HK-2 (cell line): ENCODE results near the gene ABCD3.
A peak's percentile ranks its signal among the peaks of the same experiment; 100 is the strongest.
"Not testable (repeated sequence)": the region's sequence is repeated elsewhere in the genome, so short reads cannot be mapped to it uniquely, and the experiment has no call there.

ENCODE experiments used
- DNase-seq: peaks from one replicate; pipeline ENCODE4 v3.0.0-alpha.2; 2018; ENCODE audit not compliant: unreplicated experiment

Gene ABCD3

DNA sequence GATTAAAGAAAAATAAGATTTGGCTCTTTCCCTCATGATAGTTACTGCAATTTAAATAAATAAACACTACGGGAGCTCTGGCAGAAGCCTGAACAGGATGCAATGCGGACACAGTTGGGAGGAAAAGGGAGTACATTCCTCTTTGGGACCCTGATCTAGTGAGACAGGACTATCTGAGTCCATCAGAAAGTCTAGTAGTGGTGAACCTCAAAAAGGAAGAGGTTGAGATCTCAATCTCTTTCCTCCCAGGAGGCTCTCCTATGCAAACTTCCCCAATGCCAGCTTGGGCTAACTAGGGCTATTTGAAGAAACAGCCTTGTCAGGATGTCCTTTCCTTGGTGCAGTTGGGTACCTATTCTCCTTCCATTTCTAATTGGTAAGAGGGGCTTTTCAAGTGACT is 4.9 kb upstream of the ABCD3 start:
- DNase-seq: no peak

DNA sequence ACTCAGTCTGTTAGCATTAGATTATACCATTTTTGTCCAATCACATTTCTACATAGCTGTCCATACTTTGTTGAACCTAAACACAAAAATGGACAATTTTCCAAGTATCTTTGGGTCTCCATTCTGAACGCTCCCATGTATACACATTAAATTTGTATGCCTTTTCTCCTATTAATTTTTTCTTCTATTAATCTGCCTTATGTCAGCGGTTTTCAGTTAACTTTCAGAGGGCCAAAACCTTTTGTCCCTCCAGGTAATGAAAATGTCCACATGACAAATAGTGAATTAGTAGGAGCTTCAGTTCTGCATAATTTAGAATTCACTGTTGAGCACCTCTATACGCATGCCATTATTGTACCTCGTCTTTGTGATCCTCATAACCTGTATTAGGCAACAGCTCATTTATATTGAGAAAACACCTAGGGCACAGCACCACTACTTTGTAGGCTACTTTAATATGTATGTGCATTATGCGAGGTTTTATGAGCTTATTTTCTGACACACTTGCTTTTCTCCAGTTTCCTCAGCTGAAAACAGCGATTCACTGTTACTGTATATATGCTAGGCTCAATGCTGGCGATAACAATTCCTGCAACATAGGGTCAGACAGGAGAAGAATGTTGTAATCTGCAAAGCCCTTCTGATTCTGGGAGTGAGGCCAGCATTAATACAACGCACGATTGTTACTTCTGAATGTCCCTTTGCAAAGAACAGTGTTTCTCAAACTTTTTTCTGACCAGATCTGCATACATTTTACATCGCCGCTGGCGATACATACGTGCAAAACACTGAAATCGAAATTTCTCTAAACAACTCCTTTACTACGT is 1.1 kb upstream of the ABCD3 start:
- peak; percentile 6 for DNase-seq

DNA sequence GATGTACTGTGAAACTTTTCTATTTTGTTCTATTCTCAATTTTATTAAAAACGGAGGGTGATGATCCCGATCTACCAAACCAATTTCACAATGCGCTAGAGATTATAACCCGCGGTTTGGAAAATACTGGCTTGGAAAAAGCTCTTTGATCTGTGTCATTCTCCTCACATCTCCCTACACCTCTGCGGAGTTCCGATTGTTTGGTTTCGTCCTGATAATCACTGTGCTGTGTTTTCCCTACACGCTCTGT is 536 bp upstream of the ABCD3 start:
- no peak for DNase-seq

DNA sequence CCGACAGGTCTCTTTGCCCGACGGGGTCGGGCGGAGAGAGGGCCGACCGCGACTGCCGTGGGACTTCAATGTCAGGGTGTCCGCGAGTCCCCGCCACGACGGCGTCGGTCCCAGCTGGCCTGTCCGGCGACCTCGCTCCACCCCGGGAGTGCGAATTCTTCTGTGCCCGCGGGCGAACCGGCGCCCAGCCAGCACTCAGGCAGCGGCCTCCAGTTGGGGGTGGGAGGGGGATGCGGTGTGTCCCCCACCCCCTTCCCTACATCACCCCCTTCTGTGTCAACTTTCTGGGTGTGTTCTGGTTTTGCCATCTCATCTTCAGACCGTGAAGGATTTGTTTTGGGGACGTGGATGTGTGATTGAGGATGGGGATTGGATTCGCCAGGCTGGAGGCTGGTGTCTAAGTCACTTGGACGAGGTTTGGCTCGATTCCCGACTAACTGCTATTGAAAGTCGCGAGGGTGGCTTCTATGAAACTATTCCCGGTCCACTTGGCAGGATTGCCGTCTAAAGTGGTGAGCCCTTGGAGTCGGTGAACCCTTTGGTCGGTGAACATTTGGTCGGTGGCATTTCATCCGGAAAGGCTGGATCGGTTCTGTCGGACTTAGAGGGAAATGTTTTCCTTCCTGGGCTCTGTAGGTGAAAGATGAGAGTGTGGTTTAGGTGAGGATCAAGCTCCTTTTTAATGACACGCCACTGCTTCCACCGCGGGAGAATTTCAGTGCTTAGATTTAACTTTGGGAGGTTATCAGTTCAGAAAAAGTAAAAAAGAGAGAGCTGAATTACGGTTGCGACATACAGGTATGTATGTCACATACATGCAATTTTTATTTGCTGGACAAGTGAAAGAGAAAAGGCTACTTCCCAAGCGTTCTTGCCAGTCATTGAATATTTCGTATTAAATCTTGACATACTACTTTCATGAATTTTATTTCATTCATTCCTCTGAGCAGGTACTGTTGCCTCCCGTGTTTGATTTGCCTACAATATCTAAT is 771 bp downstream of the ABCD3 start:
- DNase-seq: peak; percentile 52

DNA sequence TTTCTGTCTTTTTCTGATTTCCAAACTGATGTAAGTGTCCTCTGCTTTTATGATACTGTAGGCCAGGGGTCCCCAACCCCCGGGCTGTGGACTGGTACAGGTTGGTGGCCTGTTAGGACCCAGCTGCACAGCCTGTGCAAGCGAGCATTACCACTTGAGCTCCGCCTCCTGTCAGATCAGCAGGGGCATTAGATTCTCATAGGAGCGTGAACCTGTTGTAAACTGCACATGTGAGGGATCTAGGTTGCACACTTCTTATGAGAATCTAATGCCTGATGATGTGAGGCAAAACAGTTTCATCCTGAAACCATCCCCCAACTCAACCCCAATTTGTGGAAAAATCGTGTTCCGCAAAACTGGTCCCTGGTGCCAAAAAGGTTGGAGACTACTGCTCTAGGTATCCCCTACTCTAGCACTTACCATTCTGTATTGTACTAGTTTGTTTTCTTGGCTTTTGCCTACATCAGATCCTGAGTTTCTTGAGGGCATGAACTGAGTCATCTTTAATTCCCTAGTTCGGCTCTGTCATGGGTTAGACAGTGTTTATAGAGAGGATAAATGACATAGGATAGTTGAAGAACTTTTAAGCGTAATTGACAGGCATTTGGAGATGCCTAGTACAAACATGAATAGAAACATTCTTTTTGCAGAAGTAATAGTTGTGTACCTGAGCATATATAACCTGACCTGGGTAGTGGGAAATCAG is 4.1 kb downstream of the ABCD3 start:
- no peak for DNase-seq

DNA sequence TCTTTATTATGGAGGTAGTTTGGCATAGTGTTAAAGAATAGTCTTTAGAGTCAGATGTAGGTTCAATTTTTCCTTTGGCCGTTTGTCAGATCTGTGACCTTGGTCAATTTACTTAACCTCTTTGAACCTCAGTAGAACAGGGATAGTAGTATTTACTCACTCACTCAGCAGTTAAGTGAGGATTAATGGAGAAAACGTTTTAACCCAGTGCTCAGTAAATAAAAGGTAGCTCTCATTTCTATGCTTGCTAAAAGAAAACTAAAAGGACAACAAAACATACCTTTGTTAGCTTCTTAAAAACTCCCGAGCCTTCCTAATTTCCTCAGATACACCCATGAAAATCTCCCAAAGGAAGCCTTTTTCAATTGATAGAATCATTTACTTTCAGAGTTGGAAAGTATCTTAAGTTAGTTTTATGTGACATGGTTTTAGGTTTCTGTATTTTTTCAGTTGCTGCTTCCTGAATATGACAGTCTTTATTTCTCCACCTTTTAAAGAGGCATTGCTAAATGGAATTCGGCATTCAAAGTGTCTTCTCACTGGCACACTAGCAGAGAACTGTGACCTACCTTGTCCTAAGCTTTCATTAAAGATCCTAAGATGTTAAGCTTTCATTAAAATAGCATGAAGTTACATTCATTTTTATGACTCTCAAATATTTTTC is 7.8 kb downstream of the ABCD3 start:
- no peak for DNase-seq

DNA sequence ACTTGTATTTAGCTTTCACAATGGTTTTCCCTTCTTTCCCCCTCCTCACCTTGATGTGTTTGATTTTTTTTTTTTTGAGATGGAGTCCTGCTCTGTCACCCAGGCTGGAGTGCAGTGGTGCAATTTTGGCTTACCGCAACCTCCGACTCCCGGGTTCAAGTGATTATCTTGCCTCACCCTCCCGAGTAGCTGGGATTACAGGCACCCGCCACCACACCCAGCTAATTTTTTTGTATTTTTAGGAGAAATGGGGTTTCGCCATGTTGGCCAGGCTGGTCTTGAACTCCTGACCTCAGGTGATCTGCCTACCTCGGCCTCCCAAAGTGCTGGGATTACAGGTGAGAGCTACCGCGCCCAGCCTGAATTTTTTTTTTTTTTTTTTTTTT is 8.3 kb downstream of the ABCD3 start:
- not testable (repeated sequence) for DNase-seq

DNA sequence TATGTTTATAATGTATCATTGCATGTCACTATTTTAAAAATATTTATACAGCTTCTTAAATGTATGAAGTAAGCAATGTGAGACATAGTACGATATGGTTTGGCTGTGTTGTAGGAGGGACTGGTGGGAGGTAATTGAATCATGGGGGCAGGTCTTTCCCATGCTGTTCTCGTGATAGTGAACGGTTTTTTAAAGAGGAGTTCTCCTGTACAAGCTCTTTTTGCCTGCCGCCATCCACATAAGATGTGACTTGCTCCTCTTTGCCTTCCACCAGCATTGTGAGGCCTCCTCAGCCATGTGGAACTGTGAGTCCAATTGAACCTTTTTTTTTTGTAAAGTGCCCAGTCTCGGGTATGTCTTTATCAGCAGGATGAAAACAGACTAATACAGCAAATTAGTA is 10.3 kb downstream of the ABCD3 start:
- DNase-seq: no peak

DNA sequence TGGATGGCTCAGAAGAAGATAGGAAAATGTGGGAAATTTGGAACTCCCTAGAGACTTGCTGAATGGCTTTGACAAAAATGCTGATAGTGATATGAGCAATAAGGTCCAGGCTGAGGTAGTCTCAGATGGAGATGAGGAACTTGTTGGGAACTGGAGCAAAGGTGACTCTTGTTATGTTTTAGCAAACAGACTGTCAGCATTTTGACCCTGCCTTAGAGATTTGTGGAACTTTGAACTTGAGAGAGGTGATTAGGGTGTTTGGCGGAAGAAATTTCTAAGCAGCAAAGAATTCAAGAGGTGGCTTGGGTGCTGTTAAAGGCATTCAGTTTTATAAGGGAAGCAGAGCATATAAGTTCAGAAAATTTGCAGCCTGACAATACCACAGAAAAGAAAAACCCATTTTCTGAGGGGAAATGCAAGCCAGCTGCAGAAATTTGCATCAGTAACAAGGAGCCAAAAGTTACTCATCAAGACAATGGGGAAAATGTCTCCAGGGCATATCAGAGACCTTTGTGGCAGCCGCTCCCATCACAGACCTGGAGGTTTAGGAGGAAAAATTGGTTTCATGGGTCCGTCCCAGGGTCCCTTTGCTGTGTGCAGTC is 10.8 kb downstream of the ABCD3 start:
- DNase-seq: not testable (repeated sequence)

DNA sequence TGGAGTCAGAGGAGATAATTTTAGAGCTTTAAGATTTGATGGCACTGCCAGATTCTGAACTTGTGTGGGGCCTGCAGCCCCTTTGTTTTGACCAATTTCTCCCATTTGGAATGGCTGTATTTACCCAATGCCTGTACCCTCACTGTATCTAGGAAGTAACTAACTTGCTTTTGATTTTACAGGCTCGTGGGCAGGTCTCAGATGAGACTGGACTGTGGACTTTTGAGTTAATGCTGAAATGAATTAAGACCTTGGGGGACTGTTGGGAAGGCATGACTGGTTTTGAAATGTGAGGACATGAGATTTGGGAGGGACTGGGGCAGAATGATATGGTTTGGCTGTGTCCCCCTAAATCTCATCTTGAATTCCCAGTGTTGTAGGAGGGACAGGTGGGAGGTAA is 11.9 kb downstream of the ABCD3 start:
- DNase-seq: not testable (repeated sequence)

DNA sequence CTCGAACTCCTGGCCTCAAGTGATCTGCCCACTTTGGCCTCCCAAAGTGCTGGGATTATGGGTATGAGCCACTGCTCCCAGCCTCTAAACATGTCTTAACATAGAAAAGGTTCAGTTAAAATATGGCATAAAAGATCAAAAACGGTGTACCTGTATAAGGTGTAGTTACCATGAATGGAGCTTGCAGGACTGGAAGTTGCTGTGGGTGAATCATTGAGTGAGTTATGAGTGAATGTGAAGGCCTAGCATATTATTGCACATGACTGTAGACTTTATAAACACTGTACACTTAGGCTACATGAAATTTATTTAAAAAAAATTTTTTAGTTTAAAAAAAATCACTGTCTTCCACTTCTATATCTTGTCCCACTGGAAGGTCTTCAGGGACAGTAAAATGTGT is 15.7 kb downstream of the ABCD3 start:
- no peak for DNase-seq

DNA sequence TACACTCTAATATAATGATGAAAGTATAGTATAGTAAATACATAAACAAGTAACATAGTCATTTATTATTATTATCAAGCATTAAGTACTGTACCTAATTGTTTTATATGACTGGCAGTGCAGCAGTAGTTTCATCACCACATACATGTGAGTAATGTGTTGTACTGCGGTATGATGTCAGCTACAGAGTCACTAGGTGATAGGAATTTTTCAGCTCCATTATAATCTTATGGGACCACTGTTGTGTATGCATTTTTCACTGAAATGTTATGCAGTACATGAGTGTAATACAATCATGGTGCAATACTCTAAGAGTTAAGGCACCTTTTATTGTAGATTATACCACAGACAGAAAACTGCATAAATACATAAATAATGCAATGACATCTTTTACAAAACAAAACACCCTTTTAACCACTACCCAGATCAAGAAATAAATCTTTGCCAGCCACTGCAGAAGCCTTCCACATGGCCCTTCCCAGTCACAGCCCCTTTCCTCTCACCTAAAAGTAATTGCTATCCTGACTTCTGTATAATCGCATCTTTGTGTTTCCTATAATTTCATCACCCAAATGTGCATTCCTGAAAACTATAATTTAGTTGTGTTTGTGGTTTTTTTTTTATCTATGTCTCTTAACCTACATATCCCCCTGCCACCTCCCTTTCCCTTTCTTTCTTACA is 16.3 kb downstream of the ABCD3 start:
- DNase-seq: no peak

DNA sequence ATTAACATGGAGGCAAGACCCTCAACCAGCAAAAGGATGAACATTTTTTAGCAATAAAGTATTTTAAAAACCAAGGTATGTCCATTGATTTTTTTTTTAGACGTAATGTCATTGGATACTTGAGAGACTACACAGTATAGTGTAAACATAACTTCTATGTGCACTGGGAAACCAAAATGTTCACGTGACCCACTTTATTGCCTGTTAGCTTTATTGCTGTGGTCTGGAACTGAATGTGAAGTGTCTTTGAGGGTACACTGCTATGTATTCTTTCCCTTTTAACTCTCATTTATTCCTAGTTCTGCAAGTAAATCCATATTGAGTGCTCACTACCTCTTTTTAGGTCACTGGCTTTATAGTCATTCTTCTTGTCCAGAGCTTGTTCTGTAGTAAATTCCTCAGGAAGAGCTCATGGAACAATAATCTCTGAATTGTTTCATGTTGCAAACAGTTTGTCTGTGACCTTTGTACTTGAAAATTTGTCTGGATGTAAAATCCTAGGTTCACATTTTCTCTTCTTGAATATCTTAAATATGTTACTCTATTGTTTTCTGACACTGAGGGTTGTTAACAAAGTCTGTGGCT is 20.6 kb downstream of the ABCD3 start:
- no peak for DNase-seq

DNA sequence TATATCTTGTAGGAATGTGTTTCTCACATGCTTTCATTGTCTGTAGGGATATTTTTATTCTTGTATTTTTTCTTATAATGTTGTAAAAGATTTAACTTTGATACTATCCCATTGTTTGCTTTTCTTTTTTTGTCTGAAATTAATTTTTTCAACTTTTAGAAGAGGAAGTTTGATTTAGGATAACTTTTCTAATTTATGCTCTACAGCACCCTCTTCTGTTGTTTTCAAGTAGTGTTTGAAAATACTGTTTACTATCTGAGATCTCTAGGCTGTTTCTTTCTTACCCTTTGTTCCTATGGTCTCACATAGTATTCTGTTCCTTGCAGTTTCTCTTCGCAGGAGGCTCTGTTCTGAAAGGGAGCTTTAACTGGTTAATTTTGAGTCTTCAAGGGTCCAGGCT is 21.9 kb downstream of the ABCD3 start:
- no peak for DNase-seq

DNA sequence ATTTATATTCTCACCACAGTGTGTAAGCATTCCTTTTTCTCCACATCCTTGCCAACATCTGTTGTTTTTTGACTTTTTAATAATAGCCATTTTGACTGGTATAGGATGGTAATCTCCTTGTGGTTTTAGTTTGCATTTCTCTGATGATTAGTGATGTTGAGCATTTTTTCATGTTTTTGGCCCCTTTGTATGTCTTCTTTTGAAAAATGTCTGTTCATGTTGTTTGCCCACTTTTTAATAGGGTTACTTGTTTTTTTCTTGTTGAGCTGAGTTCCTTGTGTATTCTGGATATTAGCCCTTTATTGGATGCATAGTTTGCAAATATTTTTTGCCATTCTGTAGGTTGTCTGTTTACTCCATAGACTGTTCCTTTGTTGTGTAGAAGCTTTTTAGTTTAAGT is 24.9 kb downstream of the ABCD3 start:
- not testable (repeated sequence) for DNase-seq

DNA sequence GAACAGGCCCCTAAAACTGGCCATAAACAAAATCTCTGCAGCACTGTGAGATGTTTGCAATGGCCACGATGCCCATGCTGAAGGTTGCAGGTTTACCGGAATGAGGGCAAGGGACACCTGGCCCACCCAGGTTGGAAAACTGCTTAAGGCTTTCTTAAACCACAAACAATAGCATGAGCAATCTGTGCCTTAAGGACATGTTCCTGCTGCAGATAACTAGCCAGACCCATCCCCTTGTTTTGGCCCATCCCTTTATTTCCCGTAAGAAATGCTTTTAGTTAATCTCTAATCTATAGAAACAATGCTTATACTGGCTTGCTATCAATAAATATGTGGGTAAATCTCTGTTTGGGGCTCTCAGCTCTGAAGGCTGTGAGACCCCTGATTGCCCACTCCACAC is 26.6 kb downstream of the ABCD3 start:
- not testable (repeated sequence) for DNase-seq

DNA sequence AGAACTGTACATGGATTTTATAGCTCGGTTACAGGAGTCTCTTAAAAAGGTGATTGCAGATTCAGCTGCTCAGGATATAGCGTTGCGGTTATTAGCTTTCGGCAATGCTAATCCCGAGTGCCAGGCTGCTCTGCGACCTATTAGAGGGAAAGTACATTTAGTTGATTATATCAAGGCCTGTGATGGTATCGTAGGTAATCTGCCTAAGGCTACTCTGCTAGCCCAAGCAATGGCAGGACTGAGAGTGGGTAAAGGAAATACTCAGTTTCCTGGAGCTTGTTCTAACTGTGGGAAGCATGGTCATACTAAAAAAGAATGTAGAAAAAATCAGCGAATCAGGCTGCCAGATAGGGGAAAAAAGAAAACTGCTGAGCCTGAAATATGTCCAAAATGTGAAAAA is 27.5 kb downstream of the ABCD3 start:
- not testable (repeated sequence) for DNase-seq

DNA sequence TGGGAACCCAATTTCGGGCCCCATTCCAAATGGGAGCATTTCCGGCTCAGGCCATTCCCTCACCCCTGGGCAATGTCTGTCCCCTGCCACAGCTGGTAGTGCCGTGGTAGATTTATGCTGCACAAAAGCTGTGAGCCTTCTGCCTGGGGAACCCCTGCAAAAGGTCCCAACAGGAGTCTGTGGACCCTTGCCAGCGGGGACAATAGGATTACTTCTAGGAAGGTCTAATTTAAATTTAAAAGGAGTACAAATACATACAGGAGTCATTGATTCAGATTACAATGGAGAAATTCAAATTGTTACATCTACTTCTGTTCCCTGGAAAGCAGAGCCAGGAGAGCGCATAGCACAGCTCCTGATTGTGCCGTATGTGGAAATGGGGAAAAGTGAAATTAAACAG is 28.0 kb downstream of the ABCD3 start:
- DNase-seq: not testable (repeated sequence)

DNA sequence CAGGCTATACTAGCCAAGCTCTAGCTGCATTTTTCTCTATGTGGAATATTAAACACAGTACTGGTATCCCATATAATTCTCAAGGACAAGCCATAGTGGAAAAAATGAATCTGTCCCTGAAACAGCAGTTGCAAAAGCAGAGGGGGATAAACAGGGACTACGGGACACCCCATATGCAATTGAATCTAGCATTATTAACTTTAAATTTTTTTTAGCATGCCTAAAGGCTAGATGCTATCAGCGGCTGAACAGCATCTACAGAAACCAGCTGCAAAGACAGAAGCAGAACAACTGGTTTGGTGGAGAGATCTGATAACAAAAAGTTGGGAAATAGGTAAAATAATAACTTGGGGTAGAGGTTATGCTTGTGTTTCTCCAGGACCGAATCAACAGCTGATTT is 30.6 kb downstream of the ABCD3 start:
- not testable (repeated sequence) for DNase-seq

DNA sequence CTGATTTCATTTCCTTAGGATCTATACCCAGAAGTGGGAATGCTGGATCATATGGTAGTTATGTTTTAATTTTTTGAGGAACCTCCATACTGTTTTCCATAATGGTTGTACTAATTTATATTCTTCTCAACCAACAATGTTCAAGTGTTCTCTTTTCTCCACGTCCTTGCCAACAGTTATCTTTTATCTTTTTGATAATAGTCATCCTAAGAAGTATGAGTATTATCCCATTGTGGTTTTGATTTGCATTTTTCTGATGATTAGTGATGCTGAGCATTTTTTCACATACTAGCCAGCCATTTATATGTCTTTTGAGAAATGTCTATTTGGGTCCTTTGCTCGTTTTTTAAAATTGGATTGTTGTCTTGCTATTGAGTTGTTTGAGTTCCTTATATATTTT is 38.5 kb downstream of the ABCD3 start:
- no peak for DNase-seq

DNA sequence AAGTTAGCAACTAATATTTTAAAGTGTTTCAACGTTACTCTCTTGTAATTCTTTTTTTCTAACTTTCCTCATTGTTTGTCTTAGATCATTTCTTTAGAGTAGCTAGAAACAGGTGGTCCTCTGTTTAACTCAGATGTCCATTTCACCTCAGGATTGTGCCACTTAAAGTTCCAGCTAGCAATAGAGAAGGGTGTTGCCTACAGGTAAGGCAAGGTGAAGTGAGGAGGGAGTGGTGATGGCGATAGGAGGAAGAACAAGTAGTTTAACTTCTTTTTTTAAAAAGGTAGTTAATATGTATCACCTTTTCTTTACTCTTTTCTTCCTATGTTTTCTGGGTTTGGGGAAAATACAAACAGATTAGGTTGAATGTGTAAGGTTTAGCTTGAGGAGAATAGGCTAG is 44.4 kb downstream of the ABCD3 start:
- no peak for DNase-seq
